GM10266 (cell line): ENCODE data around the gene LRRC57.

ENCODE experiments used
- DNase-seq: peaks from one replicate; pipeline ENCODE4 v3.0.0; 2012; ENCODE audit errors: extremely low spot score
- TF ChIP-seq, protein P1 (sequence below): IDR thresholded peaks from 2 replicates; pipeline ENCODE4 v1.5.1; 2012; ENCODE audit warnings: mild to moderate bottlenecking, low read depth; ENCODE audit not compliant: control insufficient read depth, insufficient read depth; ENCODE audit errors: missing control alignments

The LRRC57 gene

DNA sequence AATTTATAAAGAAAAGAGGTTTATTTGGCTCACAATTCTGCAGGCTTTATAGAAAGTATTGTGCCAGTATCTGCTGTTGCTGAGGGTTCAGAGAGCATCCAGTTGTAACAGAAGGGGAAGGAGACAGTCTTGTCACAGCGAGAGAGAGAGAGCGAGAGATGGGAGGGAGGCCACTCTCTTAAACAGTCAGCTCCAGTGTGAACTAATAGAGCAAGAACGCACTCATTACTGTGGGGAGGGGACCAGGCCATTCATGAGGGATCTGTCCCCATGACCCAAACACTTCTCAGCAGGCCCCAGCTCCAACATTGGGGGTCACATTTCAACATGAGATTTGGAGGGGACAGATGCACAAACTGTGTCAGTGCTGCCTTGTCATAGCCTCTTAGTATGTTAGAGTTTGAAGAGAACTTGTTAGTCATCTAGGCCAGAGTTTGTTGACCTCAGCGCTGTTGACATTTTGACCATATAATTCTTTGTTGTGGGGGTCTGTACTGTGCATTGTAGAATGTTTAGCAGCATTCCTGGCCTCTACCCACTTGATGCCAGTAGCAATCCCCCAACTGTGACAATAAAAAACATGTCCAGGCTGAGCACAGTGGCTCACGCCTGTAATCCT is 42.1 kb upstream of the LRRC57 start:
- no peak for DNase-seq
- TF ChIP-seq, protein P1, sequence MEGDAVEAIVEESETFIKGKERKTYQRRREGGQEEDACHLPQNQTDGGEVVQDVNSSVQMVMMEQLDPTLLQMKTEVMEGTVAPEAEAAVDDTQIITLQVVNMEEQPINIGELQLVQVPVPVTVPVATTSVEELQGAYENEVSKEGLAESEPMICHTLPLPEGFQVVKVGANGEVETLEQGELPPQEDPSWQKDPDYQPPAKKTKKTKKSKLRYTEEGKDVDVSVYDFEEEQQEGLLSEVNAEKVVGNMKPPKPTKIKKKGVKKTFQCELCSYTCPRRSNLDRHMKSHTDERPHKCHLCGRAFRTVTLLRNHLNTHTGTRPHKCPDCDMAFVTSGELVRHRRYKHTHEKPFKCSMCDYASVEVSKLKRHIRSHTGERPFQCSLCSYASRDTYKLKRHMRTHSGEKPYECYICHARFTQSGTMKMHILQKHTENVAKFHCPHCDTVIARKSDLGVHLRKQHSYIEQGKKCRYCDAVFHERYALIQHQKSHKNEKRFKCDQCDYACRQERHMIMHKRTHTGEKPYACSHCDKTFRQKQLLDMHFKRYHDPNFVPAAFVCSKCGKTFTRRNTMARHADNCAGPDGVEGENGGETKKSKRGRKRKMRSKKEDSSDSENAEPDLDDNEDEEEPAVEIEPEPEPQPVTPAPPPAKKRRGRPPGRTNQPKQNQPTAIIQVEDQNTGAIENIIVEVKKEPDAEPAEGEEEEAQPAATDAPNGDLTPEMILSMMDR, result no peak

DNA sequence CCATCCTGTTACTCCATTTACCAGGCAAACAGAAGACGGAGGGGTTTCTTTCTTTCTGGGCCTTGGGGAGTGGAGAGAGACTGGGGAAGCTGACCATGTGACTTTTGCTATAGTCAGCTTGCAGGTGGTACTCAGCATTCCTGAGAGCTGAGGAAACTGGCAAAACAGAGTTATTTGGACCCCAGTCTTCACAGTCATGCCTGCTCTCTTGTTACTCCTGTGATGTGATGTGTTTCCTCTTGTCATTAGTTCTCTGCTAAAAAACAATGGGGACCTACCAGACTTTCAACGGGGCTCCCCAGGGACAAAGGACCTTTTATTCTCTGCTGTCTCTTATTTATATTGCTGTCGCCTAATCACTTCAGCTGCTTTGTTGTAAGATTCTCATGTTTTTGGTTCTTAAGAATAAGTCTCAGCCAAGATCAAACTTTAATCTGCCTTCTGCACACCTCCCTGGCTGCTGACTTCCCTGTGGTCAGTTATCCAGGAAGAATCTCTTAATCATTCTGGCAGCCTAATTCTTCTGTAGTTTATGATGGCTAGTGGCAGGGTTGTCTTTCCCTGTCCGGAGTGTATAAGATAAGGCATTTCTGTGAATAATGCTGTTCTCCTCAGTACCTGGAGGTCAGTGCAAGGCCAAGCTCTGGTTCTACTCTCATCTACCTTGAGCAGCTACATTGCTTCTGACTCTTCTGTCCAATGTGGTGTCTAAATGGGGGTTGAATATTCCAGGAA is 35.6 kb upstream of the LRRC57 start:
- TF ChIP-seq, protein P1, result no peak
- no peak for DNase-seq

DNA sequence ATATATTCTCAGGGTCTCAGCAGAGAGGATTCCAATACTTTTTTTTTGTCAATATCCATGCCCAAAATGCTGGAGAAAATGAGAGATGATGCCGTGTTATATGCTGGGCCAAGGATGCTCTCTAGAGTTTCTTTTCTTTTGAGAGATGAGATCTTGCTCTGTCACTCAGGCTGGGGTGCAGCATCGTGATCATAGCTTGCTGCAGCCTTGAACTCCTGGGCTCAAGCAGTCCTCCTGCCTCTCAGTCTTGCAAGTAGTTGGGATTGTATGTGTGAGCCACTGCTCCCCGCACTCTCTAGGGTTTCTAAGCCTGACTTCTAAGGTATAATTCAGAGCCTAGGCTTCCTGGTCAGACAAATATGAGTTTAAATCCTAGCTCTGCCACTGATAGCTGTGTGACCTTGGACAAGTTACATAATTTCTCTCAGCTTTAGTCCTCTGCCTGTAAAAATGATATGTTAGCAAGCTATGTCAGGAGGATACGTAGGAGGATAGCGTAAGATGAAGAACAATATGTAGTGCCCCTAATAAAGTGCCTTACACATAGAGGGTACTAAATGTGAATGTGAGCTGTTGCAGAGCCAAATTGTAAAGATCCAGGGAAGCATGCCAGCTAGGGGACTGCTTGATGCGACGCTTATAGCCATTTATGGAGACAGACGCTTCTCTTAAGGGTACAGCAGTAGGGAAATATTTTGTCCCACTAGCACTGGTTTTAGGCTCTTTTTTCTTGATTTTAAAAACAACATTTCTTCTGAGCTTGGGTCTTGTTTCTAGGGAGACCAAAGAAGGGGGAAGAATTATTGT is 34.2 kb upstream of the LRRC57 start:
- TF ChIP-seq, protein P1, result no peak
- DNase-seq, result no peak

DNA sequence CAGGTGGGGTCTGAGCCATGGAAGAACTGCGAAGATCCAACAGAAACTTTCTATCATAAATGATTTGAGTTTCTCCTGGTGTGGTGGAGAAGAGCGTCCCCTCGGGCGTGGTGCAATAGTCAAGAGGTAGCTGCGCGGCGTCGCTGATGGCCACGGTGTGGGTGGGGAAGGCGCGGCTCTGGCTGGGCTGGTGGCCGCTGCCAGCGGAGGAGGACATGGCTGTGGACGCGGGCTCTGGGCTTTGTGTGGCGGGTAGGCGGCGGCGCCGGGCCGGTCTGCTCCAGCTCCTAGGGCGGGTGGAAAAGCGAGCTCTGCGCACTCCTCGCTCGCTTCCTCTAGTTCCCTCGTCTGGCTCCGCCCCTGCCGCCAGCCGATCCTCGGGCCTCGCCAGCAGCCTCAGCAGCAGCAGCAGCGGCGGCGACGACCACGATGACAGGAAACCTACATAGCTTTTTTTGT is 32.7 kb upstream of the LRRC57 start:
- peak; percentile 75 for DNase-seq
- TF ChIP-seq, protein P1, result peak; percentile 7

DNA sequence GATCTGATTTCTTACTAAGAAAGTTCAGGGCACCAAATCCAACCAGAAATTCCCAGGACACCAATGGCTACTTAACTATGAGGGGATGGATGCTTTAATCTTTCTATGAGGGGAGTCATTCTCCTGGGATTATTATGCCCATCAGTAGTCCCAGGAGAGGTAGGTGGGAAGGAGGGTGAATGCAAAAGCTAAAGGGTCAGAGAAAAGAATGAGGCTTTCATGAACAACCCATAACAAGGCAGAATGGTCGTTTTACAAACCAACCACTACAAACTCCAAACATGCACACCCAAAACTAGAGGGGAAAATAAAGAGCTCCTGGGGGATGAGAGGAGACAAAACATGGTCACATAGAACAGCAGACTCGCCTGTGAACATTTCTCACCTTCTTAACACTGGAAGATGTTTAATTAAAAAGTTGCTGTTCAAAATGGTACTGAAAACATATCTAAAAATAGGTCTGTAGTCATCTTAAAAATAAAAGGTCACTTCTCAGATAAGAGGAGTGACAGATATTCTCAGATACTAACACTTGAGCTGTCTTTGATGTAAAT is 30.5 kb upstream of the LRRC57 start:
- no peak for DNase-seq
- TF ChIP-seq, protein P1, result no peak

DNA sequence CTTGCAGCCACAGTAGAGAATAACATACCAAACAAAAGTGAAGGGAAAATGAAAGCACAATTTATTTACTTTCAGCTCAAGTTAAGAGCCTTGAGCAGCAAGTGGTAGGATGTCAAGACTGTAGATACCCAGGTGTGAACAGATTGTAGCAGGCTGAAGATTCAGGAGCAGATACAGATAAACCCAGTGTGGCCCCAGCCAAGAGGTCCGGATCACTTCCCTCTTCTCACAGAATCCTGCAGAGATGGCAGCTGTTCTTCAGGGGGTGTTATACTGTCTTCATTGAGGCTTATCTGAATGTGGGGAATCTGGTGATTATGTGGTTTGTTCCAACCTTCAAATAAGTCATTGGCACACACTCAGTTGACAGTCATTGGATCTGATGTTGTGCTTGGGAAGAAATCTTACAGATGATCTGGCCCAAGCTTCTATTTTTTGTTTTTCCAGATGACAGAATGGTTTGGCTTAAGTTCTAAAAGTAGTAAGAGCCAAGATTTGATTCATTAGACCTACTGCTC is 29.0 kb upstream of the LRRC57 start:
- DNase-seq, result peak; percentile 58
- TF ChIP-seq, protein P1, result no peak

DNA sequence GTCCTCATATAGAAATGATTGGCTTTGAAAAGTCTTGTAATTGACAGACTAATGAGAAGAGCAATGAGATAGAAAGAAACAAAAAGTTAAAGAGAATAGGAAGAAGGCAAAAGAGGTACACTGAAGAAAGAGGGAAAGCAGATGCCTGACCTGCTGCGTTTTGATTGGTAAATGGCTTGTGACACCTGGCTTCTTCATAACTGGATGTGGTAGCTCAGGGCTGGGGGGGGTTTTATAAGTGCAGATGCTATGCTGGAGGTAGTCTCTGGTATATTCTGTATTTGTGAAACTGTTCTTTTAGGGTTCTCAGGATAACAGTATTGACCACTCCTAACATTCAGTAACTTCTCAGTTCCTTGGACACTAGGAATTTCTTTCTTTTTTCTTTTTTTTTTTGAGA is 28.2 kb upstream of the LRRC57 start:
- TF ChIP-seq, protein P1, result no peak
- DNase-seq, result no peak
